ENCODE results near the gene LRRC57. TPM values are rescaled to one million over a fixed set of nuclear protein-coding genes. Genes with fewer than 3 reads are reported as not detected.

LRRC57 gene
- total RNA-seq, 1 donor from 2014 or later, result 16.2 TPM

GRCh38 chr15:42549741-42550392 is 1.3 kb upstream of the LRRC57 start:
- DNase-seq, result no peak

- no peak for DNase-seq
Observed at GRCh38 chr15:42549032-42549491, 469 bp upstream of the LRRC57 start.

- DNase-seq, result no peak
Observed at GRCh38 chr15:42547918-42548248, 710 bp downstream of the LRRC57 start.

- DNase-seq, result no peak
Observed at GRCh38 chr15:42544853-42545629, 3.6 kb downstream of the LRRC57 start.

- DNase-seq, result no peak
Observed at GRCh38 chr15:42533246-42533645, 15.3 kb downstream of the LRRC57 start.

GRCh38 chr15:42528970-42529369 is 19.6 kb downstream of the LRRC57 start:
- DNase-seq, result no peak

GRCh38 chr15:42523331-42523730 is 25.3 kb downstream of the LRRC57 start:
- no peak for DNase-seq

- no peak for DNase-seq
Observed at GRCh38 chr15:42511007-42511391, 37.6 kb downstream of the LRRC57 start.

- no peak for DNase-seq
Observed at GRCh38 chr15:42510258-42511006, 38.2 kb downstream of the LRRC57 start.

GRCh38 chr15:42508263-42508690 is 40.3 kb downstream of the LRRC57 start:
- no peak for DNase-seq

- no peak for DNase-seq
Observed at GRCh38 chr15:42507514-42507913, 41.1 kb downstream of the LRRC57 start.

GRCh38 chr15:42504631-42505030 is 44.0 kb downstream of the LRRC57 start:
- DNase-seq, result no peak

- DNase-seq, result no peak
Observed at GRCh38 chr15:42503825-42504224, 44.8 kb downstream of the LRRC57 start.

- DNase-seq, result no peak
Observed at GRCh38 chr15:42502477-42502876, 46.1 kb downstream of the LRRC57 start.

GRCh38 chr15:42499858-42500609 is 48.6 kb downstream of the LRRC57 start:
- no peak for DNase-seq

GRCh38 chr15:42498212-42499068 is 50.2 kb downstream of the LRRC57 start:
- DNase-seq, result no peak

GRCh38 chr15:42495361-42496212 is 53.0 kb downstream of the LRRC57 start, which contains the start of gene SNAP23:
Gene SNAP23 (plus strand): TSS chr15:42495634. CDS start chr15:42511847, 16,213 bp downstream.
- DNase-seq, result peak; percentile 91

GRCh38 chr15:42494998-42495360 is 53.6 kb downstream of the LRRC57 start:
- peak; percentile 52 for DNase-seq

GRCh38 chr15:42493679-42494078 is 54.9 kb downstream of the LRRC57 start:
- no peak for DNase-seq

- no peak for DNase-seq
Observed at GRCh38 chr15:42491539-42492225, 56.9 kb downstream of the LRRC57 start.
